ENCODE measurements around the gene STIM1.
"Not testable (repeated sequence)": the region's sequence is repeated elsewhere in the genome, so short reads cannot be mapped to it uniquely, and the experiment has no call there.

STIM1 gene

DNA sequence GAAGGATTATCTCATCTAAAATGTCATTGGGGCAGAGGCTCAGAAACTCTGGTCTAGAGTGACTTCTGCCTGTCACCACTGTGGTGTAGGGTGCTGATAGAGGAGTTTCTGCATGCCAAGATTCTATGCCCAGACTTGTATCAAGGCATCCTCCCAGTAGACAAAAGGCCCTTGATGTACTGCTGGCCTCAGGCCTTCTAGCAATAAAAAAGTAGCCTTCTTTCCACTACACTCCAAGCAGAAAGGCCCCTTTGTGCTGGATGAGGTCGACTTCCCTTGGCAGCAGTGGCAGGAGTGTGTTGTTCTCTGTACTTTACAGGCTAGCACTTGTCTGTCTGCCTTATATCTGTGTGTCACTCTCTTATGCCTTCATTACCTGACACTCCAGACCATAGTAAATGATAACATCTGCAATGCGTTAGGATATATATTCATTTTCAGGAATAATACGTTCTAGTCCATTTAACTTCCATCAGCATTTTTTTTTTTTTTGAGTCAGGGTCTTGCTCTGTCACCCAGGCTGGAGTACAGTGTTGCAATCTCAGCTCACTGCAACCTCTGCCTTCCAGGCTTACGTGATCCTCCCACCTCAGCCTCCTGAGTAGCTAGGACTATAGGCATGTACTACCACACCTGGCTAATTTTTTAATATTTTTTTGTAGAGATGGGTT lies 189.6 kb downstream of the STIM1 start:
- Histone ChIP-seq H3K4me3 (ENCODE audit: low read depth, low read length) (no peak overlapping the region), H3K36me3 (replicated peaks) (no peaks in the 10 kb centered on the region), H3K27me3 (replicated peaks) (no peaks in the 10 kb centered on the region), H3K27ac (no peak overlapping the region)
- in situ Hi-C loops (cut with HindIII; ENCODE audit: low pct_ligation_motif_present, low sequenced_read_pairs), result no loop called here
- DNase-seq, result no peak
- TF ChIP-seq, protein P1, sequence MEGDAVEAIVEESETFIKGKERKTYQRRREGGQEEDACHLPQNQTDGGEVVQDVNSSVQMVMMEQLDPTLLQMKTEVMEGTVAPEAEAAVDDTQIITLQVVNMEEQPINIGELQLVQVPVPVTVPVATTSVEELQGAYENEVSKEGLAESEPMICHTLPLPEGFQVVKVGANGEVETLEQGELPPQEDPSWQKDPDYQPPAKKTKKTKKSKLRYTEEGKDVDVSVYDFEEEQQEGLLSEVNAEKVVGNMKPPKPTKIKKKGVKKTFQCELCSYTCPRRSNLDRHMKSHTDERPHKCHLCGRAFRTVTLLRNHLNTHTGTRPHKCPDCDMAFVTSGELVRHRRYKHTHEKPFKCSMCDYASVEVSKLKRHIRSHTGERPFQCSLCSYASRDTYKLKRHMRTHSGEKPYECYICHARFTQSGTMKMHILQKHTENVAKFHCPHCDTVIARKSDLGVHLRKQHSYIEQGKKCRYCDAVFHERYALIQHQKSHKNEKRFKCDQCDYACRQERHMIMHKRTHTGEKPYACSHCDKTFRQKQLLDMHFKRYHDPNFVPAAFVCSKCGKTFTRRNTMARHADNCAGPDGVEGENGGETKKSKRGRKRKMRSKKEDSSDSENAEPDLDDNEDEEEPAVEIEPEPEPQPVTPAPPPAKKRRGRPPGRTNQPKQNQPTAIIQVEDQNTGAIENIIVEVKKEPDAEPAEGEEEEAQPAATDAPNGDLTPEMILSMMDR (IDR thresholded peaks at IDR 0.05; ENCODE audit: low read depth, low read length, missing control alignments), result no peak

DNA sequence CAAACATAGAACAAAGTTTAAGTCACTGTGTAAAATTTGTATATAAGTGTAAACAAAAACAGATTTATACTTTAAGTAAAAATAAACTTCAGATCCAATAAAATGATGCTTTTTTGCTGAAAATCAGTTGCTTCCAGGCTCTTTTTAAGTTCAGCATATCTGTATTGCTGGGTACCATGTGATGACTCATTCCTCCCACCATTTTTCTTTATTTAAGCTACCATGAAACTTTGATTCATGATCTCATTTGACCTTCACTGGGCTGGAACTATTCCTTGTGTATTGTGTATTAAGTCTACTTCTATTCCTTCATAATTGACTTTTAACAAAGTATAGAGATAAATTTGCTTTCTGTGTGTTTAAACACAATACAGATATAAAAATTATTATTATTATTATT lies 192.9 kb downstream of the STIM1 start:
- no peak for DNase-seq
- Histone ChIP-seq H3K36me3 (replicated peaks) (no peaks in the 10 kb centered on the region), H3K27ac (no peak overlapping the region), H3K27me3 (replicated peaks) (no peaks in the 10 kb centered on the region), H3K4me3 (ENCODE audit: low read depth, low read length) (no peak overlapping the region)
- TF ChIP-seq, protein P1 (IDR thresholded peaks at IDR 0.05; ENCODE audit: low read depth, low read length, missing control alignments), result no peak
- in situ Hi-C loops (cut with HindIII; ENCODE audit: low pct_ligation_motif_present, low sequenced_read_pairs), result no loop called here

DNA sequence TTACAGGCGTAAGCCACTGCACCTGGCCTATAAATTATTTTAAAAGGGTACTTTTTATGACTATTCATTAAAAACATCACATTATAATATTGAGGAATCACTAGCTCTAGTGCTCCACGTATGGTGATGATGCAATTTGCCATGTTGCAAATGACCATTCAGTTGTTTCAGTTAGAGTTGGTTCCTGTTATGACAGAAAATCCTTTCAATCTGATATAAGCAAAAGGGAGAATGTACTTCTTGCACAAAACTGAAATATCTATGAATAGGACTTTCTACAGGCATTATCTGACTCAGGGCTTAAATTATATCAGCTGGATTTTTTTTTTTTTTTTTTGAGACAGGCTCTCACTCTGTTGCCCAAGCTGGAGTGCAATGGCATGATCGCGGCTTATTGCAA lies 193.5 kb downstream of the STIM1 start:
- H3K27ac ChIP-seq, result no peak overlapping the region
- H3K36me3 ChIP-seq (replicated peaks), result no peaks in the 10 kb centered on the region
- no peaks in the 10 kb centered on the region for H3K27me3 ChIP-seq (replicated peaks)
- H3K4me3 ChIP-seq (ENCODE audit: low read depth, low read length), result no peak overlapping the region
- TF ChIP-seq, protein P1 (IDR thresholded peaks at IDR 0.05; ENCODE audit: low read depth, low read length, missing control alignments), result no peak
- in situ Hi-C loops (cut with HindIII; ENCODE audit: low pct_ligation_motif_present, low sequenced_read_pairs), result no loop called here
- no peak for DNase-seq

DNA sequence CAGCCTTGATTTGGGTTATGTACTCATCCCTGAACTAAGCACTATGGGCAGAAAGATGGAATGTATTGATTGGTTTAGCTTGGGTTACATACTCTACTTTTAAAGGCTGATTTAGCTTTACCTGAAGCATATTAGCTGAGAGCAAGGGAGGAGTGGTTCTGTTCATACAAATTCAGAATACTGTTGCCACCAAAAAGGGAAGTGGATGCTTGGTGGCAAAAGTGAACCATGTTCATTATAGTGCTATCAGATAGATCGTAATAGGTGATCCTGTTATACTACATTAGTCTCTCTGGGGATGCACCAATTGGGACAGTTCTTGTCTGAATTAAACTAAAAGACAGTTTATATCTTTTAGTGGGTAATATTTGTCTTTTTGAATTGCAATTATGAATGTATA lies 194.7 kb downstream of the STIM1 start:
- H3K36me3 ChIP-seq (replicated peaks), result no peaks in the 10 kb centered on the region
- in situ Hi-C loops (cut with HindIII; ENCODE audit: low pct_ligation_motif_present, low sequenced_read_pairs), result loop anchor here (25.0 kb wide), 1 partner anchor 213 kb away; the partner anchor contains the start of gene RHOG
- H3K27me3 ChIP-seq (replicated peaks), result no peaks in the 10 kb centered on the region
- DNase-seq, result no peak
- TF ChIP-seq, protein P1 (IDR thresholded peaks at IDR 0.05; ENCODE audit: low read depth, low read length, missing control alignments), result no peak
- no peak overlapping the region for H3K27ac ChIP-seq
- H3K4me3 ChIP-seq (ENCODE audit: low read depth, low read length), result no peak overlapping the region

DNA sequence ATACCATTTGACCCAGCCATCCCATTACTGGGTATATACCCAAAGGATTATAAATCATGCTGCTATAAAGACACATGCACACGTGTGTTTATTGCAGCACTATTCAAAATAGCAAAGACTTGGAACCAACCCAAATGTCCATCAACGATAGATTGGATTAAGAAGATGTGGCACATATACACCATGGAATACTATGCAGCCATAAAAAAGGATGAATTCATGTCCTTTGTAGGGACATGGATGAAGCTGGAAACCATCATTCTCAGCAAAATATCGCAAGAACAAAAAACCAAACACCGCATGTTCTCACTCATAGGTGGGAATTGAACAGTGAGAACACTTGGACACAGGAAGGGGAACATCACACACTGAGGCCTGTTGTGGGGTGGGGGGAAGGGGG lies 197.7 kb downstream of the STIM1 start:
- not testable (repeated sequence) for H3K36me3 ChIP-seq (replicated peaks); H3K4me3 ChIP-seq (ENCODE audit: low read depth, low read length); DNase-seq; H3K27me3 ChIP-seq (replicated peaks); H3K27ac ChIP-seq
- in situ Hi-C loops (cut with HindIII; ENCODE audit: low pct_ligation_motif_present, low sequenced_read_pairs), result loop anchor here (25.0 kb wide), 1 partner anchor 216 kb away; the partner anchor contains the start of gene RHOG

DNA sequence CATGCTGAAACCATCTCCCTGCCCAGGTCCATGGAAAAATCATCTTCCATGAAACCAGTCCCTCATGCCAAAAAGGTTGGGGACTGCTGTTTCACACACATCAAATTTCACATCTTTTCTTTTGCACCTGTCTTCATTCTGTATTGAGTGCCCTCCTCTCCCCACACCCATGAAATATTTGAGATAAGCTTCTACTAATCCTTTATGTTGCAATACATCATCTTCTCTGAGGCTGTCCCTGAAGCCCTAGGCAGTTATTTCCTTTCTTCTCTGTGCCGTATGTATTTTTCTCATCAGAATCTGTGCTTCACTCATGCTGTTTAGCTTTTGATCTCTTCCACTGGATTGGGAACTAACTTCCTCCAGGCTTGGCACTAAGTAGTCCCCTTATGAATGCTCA lies 199.2 kb downstream of the STIM1 start:
- in situ Hi-C loops (cut with HindIII; ENCODE audit: low pct_ligation_motif_present, low sequenced_read_pairs), result loop anchor here (25.0 kb wide), 1 partner anchor 217 kb away; the partner anchor contains the start of gene RHOG
- Histone ChIP-seq H3K4me3 (ENCODE audit: low read depth, low read length) (no peak overlapping the region), H3K27ac (no peak overlapping the region), H3K27me3 (replicated peaks) (no peaks in the 10 kb centered on the region), H3K36me3 (replicated peaks) (no peaks in the 10 kb centered on the region)
- DNase-seq, result no peak
- TF ChIP-seq, protein P1 (IDR thresholded peaks at IDR 0.05; ENCODE audit: low read depth, low read length, missing control alignments), result no peak

Data from brain microvascular endothelial cell (primary cell).